DOHH2 (cell line): ENCODE data around the gene SLC6A11.

Experiments used
- H3F3A ChIP-seq: fragments of 200-600 bp; sonication (generic), shearing (Covaris generic); 2 replicates; pipeline ENCODE4 v1.6.0; 2016; ENCODE audit warnings: antibody characterized with exemption, mild to moderate bottlenecking; ENCODE audit not compliant: control insufficient read depth, insufficient read depth
- H3K27ac ChIP-seq: fragments of 200-600 bp; sonication (generic); 2 replicates; pipeline ENCODE4 v1.5.1; 2014; ENCODE audit warnings: low read depth, mild to moderate bottlenecking, low read length, moderate library complexity
- H3K27me3 ChIP-seq: fragments of 200-600 bp; sonication (generic); 2 replicates; pipeline ENCODE4 v1.6.1; 2014; ENCODE audit warnings: mild to moderate bottlenecking, low read length, mixed read lengths; ENCODE audit not compliant: control insufficient read depth
- H3K36me3 ChIP-seq: fragments of 200-600 bp; sonication (generic); 2 replicates; pipeline ENCODE4 v1.6.1; 2014; ENCODE audit warnings: mild to moderate bottlenecking, low read length, moderate library complexity, mixed read lengths; ENCODE audit not compliant: control insufficient read depth
- H3K4me1 ChIP-seq: fragments of 200-600 bp; sonication (generic); 2 replicates; pipeline ENCODE4 v1.6.1; 2014; ENCODE audit warnings: mild to moderate bottlenecking, low read length, mixed read lengths; ENCODE audit not compliant: control insufficient read depth
- H3K4me2 ChIP-seq: fragments of 200-600 bp; sonication (generic); 2 replicates; pipeline ENCODE4 v1.6.0; 2014; ENCODE audit warnings: mild to moderate bottlenecking, low read length, moderate library complexity
- H3K4me3 ChIP-seq: fragments of 200-600 bp; sonication (generic); 2 replicates; pipeline ENCODE4 v1.5.1; 2014; ENCODE audit warnings: mild to moderate bottlenecking, low read length, mixed read lengths
- H3K79me2 ChIP-seq: fragments of 200-600 bp; sonication (generic); 2 replicates; pipeline ENCODE4 v1.6.1; 2014; ENCODE audit warnings: mild to moderate bottlenecking, low read length, mixed read lengths; ENCODE audit not compliant: control insufficient read depth
- H3K9me2 ChIP-seq: fragments of 200-600 bp; sonication (generic); replicated peaks from 2 replicates; pipeline ENCODE4 v1.6.1; 2014; ENCODE audit warnings: mild to moderate bottlenecking, low read length, mixed read lengths; ENCODE audit not compliant: control insufficient read depth
- H3K9me3 ChIP-seq: fragments of 200-600 bp; sonication (generic); 2 replicates; pipeline ENCODE4 v1.6.1; 2014; ENCODE audit warnings: antibody characterized with exemption, low read length, mixed read lengths; ENCODE audit not compliant: control insufficient read depth, insufficient read depth
- H4K20me1 ChIP-seq: fragments of 200-600 bp; sonication (generic); 2 replicates; pipeline ENCODE4 v1.6.0; 2014; ENCODE audit warnings: low read depth, mild to moderate bottlenecking, antibody characterized with exemption, low read length, moderate library complexity; ENCODE audit not compliant: control insufficient read depth, insufficient read depth
- CTCF ChIP-seq: fragments of 200-600 bp; sonication (generic); IDR thresholded peaks from one replicate; pipeline ENCODE4 v1.5.1; 2014; ENCODE audit warnings: antibody characterized with exemption, mild to moderate bottlenecking, low read depth, low read length; ENCODE audit not compliant: poor library complexity, severe bottlenecking
- EZH2phosphoT487 ChIP-seq: fragments of 200-600 bp; sonication (generic); IDR thresholded peaks from 2 replicates; pipeline ENCODE4 v1.6.1; 2017; ENCODE audit warnings: borderline replicate concordance, mild to moderate bottlenecking, antibody characterized with exemption, low read length, moderate library complexity, mixed read lengths

The SLC6A11 gene

GRCh38 chr3:10857235-10857634 lies 41.2 kb downstream of the SLC6A11 start:
- Histone ChIP-seq H4K20me1 (no peaks in the 10 kb centered on the region), H3F3A (no peaks in the 10 kb centered on the region), H3K79me2 (no peaks in the 10 kb centered on the region), H3K4me1 (no peaks in the 10 kb centered on the region), H3K36me3 (no peaks in the 10 kb centered on the region), H3K9me3 (no peaks in the 10 kb centered on the region), H3K4me2 (no peak overlapping the region), H3K27ac (no peak overlapping the region), H3K4me3 (no peak overlapping the region), H3K27me3 (no peaks in the 10 kb centered on the region), H3K9me2 (no peaks in the 10 kb centered on the region)
- TF ChIP-seq CTCF (no peak), EZH2phosphoT487 (no peak)

- no peak overlapping the region for H3K27ac ChIP-seq
- no peaks in the 10 kb centered on the region for H3K27me3 ChIP-seq
- no peaks in the 10 kb centered on the region for H3K9me3 ChIP-seq
- no peaks in the 10 kb centered on the region for H3K79me2 ChIP-seq
- H3K9me2 ChIP-seq = no peaks in the 10 kb centered on the region
- H3K4me2 ChIP-seq = no peak overlapping the region
- TF ChIP-seq CTCF = no peak
- TF ChIP-seq EZH2phosphoT487 = no peak
- H3K4me1 ChIP-seq = no peaks in the 10 kb centered on the region
- H3F3A ChIP-seq = no peaks in the 10 kb centered on the region
- H3K4me3 ChIP-seq = no peak overlapping the region
- H4K20me1 ChIP-seq = no peaks in the 10 kb centered on the region
- no peaks in the 10 kb centered on the region for H3K36me3 ChIP-seq
Observed at GRCh38 chr3:10858091-10858490, 42.1 kb downstream of the SLC6A11 start.

GRCh38 chr3:10867384-10867783 lies 51.4 kb downstream of the SLC6A11 start:
- Histone ChIP-seq H3K4me3 (no peak overlapping the region), H3K79me2 (no peaks in the 10 kb centered on the region), H3K27ac (no peak overlapping the region), H4K20me1 (no peaks in the 10 kb centered on the region), H3F3A (no peaks in the 10 kb centered on the region), H3K9me3 (no peaks in the 10 kb centered on the region), H3K4me1 (no peaks in the 10 kb centered on the region), H3K4me2 (no peak overlapping the region), H3K9me2 (no peaks in the 10 kb centered on the region), H3K36me3 (no peaks in the 10 kb centered on the region), H3K27me3 (no peaks in the 10 kb centered on the region; the same call in 1 of the 2 replicates)
- TF ChIP-seq CTCF (no peak), EZH2phosphoT487 (no peak)

- H3K4me2 ChIP-seq = no peak overlapping the region
- no peak overlapping the region for H3K27ac ChIP-seq
- H3K9me3 ChIP-seq = no peaks in the 10 kb centered on the region
- H4K20me1 ChIP-seq = no peaks in the 10 kb centered on the region
- H3F3A ChIP-seq = no peaks in the 10 kb centered on the region
- H3K4me1 ChIP-seq = no peaks in the 10 kb centered on the region
- H3K4me3 ChIP-seq = no peak overlapping the region
- no peaks in the 10 kb centered on the region; the same call in 1 of the 2 replicates for H3K27me3 ChIP-seq
- no peaks in the 10 kb centered on the region for H3K9me2 ChIP-seq
- no peaks in the 10 kb centered on the region for H3K36me3 ChIP-seq
- TF ChIP-seq EZH2phosphoT487 (no peak), CTCF (no peak)
- H3K79me2 ChIP-seq = no peaks in the 10 kb centered on the region
Observed at GRCh38 chr3:10869460-10869859, 53.4 kb downstream of the SLC6A11 start.
